HG03175 (cell line): ENCODE measurements around the gene VSTM4.

Source experiments
- ATAC-seq: cut with Tn5 transposase; IDR thresholded peaks from one replicate; pipeline ENCODE4 v1.9.1; 2021; ENCODE audit warnings: mild to moderate bottlenecking, moderate library complexity; ENCODE audit not compliant: unreplicated experiment

Gene VSTM4

GRCh38 chr10:49050906-49051305 lies 64.4 kb downstream of the VSTM4 start:
- no peak for ATAC-seq

GRCh38 chr10:49050366-49050765 lies 65.0 kb downstream of the VSTM4 start:
- ATAC-seq = no peak

- ATAC-seq = no peak
Measured at GRCh38 chr10:49049660-49050059, 65.7 kb downstream of the VSTM4 start.

GRCh38 chr10:49047128-49047639 lies 68.1 kb downstream of the VSTM4 start:
- no peak for ATAC-seq

GRCh38 chr10:49044293-49045193 lies 70.8 kb downstream of the VSTM4 start:
- ATAC-seq = no peak

- no peak for ATAC-seq
Measured at GRCh38 chr10:49040601-49041000, 74.7 kb downstream of the VSTM4 start.

GRCh38 chr10:49039409-49039808 lies 75.9 kb downstream of the VSTM4 start:
- ATAC-seq = no peak

GRCh38 chr10:49038711-49039110 lies 76.6 kb downstream of the VSTM4 start:
- ATAC-seq = no peak

- ATAC-seq = no peak
Measured at GRCh38 chr10:49037187-49037586, 78.1 kb downstream of the VSTM4 start.

- ATAC-seq = no peak
Measured at GRCh38 chr10:49036638-49037037, 78.7 kb downstream of the VSTM4 start.

GRCh38 chr10:49035920-49036319 lies 79.4 kb downstream of the VSTM4 start:
- ATAC-seq = no peak

GRCh38 chr10:49034925-49035324 lies 80.4 kb downstream of the VSTM4 start:
- no peak for ATAC-seq

GRCh38 chr10:49033939-49034338 lies 81.4 kb downstream of the VSTM4 start:
- ATAC-seq = no peak

- no peak for ATAC-seq
Measured at GRCh38 chr10:49029666-49030065, 85.7 kb downstream of the VSTM4 start.

- no peak for ATAC-seq
Measured at GRCh38 chr10:49028639-49029038, 86.7 kb downstream of the VSTM4 start.

GRCh38 chr10:49025347-49025983 lies 89.9 kb downstream of the VSTM4 start:
- no peak for ATAC-seq

- ATAC-seq = no peak
Measured at GRCh38 chr10:49024484-49024883, 90.8 kb downstream of the VSTM4 start.

- no peak for ATAC-seq
Measured at GRCh38 chr10:49023752-49024151, 91.6 kb downstream of the VSTM4 start.

GRCh38 chr10:49023071-49023470 lies 92.3 kb downstream of the VSTM4 start:
- no peak for ATAC-seq

- no peak for ATAC-seq
Measured at GRCh38 chr10:49021685-49022084, 93.6 kb downstream of the VSTM4 start.

GRCh38 chr10:49015700-49016099 lies 99.6 kb downstream of the VSTM4 start:
- no peak for ATAC-seq

GRCh38 chr10:49012603-49013002 lies 102.7 kb downstream of the VSTM4 start:
- ATAC-seq = no peak
